K562 (cell line): ENCODE data around the gene AMZ1. TPM values are rescaled to one million over a fixed set of nuclear protein-coding genes. Genes with fewer than 3 reads are reported as not detected.

Experiments
- BHLHE40 ChIP-seq: IDR thresholded peaks from 2 replicates; pipeline ENCODE4 v1.6.1; 2011; ENCODE audit warnings: low read length, improper control_type of control experiment
- CBFB ChIP-seq: sonication (generic); formaldehyde crosslinking; IDR thresholded peaks from 2 replicates; pipeline ENCODE4 v1.4.0; 2020; ENCODE audit warnings: mild to moderate bottlenecking, missing genetic modification reagents
- CREB1 ChIP-seq, 2 experiments: sonication (generic) in 1 of 2; formaldehyde crosslinking in 1 of 2; IDR thresholded peaks; 2 replicates each; pipeline versions ENCODE4 v1.6.1 to v1.8.0; 2012 to 2022; ENCODE audit warnings: inconsistent platforms in 1 of 2, mild to moderate bottlenecking in 1 of 2, missing genetic modification reagents in 1 of 2, moderate library complexity in 1 of 2
- E2F3 ChIP-seq: fragments of 250-450 bp; sonication (Bioruptor Pico); IDR thresholded peaks from 2 replicates; pipeline ENCODE4 v1.4.0; 2020; ENCODE audit warnings: mild to moderate bottlenecking
- ETV6 ChIP-seq, 3 experiments: fragments of 150-350 bp in 1 of 3; sonication (generic) in 1 of 3; formaldehyde crosslinking in 1 of 3; IDR thresholded peaks; 2 replicates each; pipeline versions ENCODE4 v1.6.1 to v1.8.0; 2014 to 2022; ENCODE audit warnings: borderline replicate concordance in 2 of 3, low read depth in 2 of 3, antibody characterized with exemption in 1 of 3, low read length in 1 of 3, mild to moderate bottlenecking in 1 of 3, missing genetic modification reagents in 1 of 3
- HDAC1 ChIP-seq, 2 experiments: fragments of 450-650 bp; IDR thresholded peaks; 2 replicates each; pipeline ENCODE4 v1.6.1; 2016 to 2017; ENCODE audit warnings: inconsistent platforms in 1 of 2, mild to moderate bottlenecking in 1 of 2, moderate library complexity in 1 of 2
- POLR2AphosphoS5 ChIP-seq: IDR thresholded peaks from 2 replicates; pipeline ENCODE4 v1.6.1; 2011; ENCODE audit warnings: mild to moderate bottlenecking, low read depth, low read length, moderate library complexity; ENCODE audit not compliant: control insufficient read depth, insufficient read depth
- RBFOX2 ChIP-seq: fragments of 200-400 bp; formaldehyde crosslinking; IDR thresholded peaks from 2 replicates; pipeline ENCODE4 v1.6.1; 2017; ENCODE audit warnings: low read depth, mild to moderate bottlenecking, low read length, moderate library complexity
- SP2 ChIP-seq: IDR thresholded peaks from 2 replicates; pipeline ENCODE4 v1.6.1; 2011; ENCODE audit warnings: mild to moderate bottlenecking, low read depth, low read length, moderate library complexity; ENCODE audit not compliant: poor library complexity, severe bottlenecking; ENCODE audit errors: extremely low read depth
- ZBTB7A ChIP-seq: IDR thresholded peaks from 2 replicates; pipeline ENCODE4 v1.6.1; 2011; ENCODE audit warnings: low read depth, mild to moderate bottlenecking, low read length, moderate library complexity, borderline replicate concordance; ENCODE audit not compliant: control insufficient read depth
- ZNF174 ChIP-seq: fragments of 250-450 bp; sonication (Bioruptor Pico); IDR thresholded peaks from 2 replicates; pipeline ENCODE4 v1.4.0; 2020; ENCODE audit warnings: mild to moderate bottlenecking
- ZNF766 ChIP-seq: fragments of 200-800 bp; sonication (Bioruptor generic); conservative IDR thresholded peaks from 2 replicates; pipeline ENCODE4 v1.6.1; 2016; ENCODE audit warnings: missing genetic modification characterization, missing compliant biosample characterization
- polyA plus RNA-seq, 8 experiments: library from polyadenylated mRNA; depleted of rRNA in 4 of 8; stranded (reverse) in 5 of 8; unstranded in 3 of 8; fragments of >200 nt; fragmentation: Nextera tagmentation in 2 of 8; fragmentation: Illumina TruSeq in 1 of 8; extraction: Ambion mirVana in 2 of 8; extraction: Trizol in 1 of 8; gene quantifications; 2 replicates each; pipeline versions ENCODE4 v1.2.1 to v1.2.3, GENCODE V29; 2011 to 2014; ENCODE audit warnings: inconsistent platforms in 1 of 8, missing spikeins in 1 of 8
- total RNA-seq, 7 experiments: library from RNA; depleted of rRNA in 6 of 7; stranded (reverse); fragments of >200 nt in 6 of 7; fragmentation: Illumina TruSeq in 2 of 7; extraction: Trizol in 2 of 7; gene quantifications; 2 replicates each; pipeline versions ENCODE4 v1.2.1 to v1.2.3, GENCODE V29; 2011 to 2021; ENCODE audit warnings: low replicate concordance in 1 of 7
- TF ChIP-seq, protein P1 (sequence below), 2 experiments: fragments of 450-650 bp; conservative IDR thresholded peaks; 2 replicates each; pipeline ENCODE4 v1.6.1; 2017; ENCODE audit warnings: mild to moderate bottlenecking in 2 of 2, moderate library complexity in 2 of 2
- TF ChIP-seq, protein P2 (sequence below): fragments of 450-650 bp; IDR thresholded peaks from 2 replicates; pipeline ENCODE4 v1.6.1; 2016; ENCODE audit warnings: mild to moderate bottlenecking
- TF ChIP-seq, protein P3 (sequence below), 2 experiments: IDR thresholded peaks in 1 of 2; conservative IDR thresholded peaks in 1 of 2; 2 replicates each; pipeline ENCODE4 v1.6.1; 2016; ENCODE audit warnings: low read depth in 2 of 2, mild to moderate bottlenecking in 1 of 2, missing compliant biosample characterization in 1 of 2, missing genetic modification characterization in 1 of 2, moderate library complexity in 1 of 2

AMZ1 gene
- total and polyA plus RNA-seq, 9 of the 15 experiments (the other 6 are each of a cell fraction or from before 2014, with no cell fraction given) = not detected

DNA sequence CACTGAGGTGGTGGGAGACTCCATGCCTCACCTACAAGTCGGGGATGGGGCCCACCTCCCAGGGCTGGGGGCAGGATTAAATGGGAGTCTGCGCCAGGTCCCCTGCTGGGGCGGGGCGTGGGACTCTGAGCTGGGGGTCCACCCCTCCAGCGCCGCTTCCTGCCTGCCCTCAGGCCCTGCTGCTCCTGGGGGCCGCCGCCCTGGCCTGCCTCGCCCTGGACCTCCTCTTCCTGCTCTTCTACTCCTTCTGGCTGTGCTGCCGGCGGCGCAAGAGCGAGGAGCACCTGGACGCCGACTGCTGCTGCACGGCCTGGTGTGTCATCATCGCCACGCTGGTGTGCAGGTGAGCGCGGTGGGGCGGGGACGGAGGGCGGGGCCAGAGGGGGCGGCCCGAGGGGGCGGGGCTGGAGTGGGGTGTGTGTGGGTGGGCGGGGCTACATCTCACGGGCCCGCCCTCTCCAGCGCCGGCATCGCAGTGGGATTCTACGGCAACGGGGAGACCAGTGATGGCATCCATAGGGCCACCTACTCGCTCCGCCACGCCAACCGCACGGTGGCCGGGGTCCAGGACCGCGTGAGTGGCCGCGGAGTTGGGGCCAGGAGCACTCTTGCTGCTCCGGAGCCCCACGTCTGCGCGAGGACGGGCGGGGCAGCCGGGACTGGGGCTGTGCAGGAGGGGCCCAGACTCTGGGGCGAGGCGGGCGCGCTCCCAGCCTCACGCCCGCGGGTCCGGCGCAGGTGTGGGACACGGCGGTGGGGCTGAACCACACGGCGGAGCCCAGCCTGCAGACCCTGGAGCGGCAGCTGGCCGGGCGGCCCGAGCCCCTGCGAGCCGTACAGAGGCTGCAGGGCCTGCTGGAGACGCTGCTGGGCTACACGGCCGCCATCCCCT, 41.1 kb upstream of the AMZ1 start (continued):
- TF ChIP-seq ZNF766 (CRISPR knock-in tag) = no peak
- TF ChIP-seq BHLHE40 = no peak
- 0 out of 2 replicates have a peak, but pooled peaks have one; percentile 47 for TF ChIP-seq CBFB (CRISPR knock-in tag)
- TF ChIP-seq SP2 = no peak
- TF ChIP-seq ETV6 (IDR thresholded peaks at IDR 0.05; ENCODE audit: borderline replicate concordance in 1 of 2, low read depth in 2 of 2, low read length in 1 of 2) = no peak
- TF ChIP-seq ETV6 (CRISPR knock-in tag; IDR thresholded peaks at IDR 0.05; ENCODE audit: borderline replicate concordance) = no peak
- TF ChIP-seq, protein P1, sequence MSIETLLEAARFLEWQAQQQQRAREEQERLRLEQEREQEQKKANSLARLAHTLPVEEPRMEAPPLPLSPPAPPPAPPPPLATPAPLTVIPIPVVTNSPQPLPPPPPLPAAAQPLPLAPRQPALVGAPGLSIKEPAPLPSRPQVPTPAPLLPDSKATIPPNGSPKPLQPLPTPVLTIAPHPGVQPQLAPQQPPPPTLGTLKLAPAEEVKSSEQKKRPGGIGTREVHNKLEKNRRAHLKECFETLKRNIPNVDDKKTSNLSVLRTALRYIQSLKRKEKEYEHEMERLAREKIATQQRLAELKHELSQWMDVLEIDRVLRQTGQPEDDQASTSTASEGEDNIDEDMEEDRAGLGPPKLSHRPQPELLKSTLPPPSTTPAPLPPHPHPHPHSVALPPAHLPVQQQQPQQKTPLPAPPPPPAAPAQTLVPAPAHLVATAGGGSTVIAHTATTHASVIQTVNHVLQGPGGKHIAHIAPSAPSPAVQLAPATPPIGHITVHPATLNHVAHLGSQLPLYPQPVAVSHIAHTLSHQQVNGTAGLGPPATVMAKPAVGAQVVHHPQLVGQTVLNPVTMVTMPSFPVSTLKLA (conservative IDR thresholded peaks at IDR 0.05) = 0 out of 4 replicates have a peak, but pooled peaks of 1 of the 2 experiments have one; percentile 27
- 0 out of 2 replicates have a peak, but pooled peaks have one; percentile 24 for TF ChIP-seq CREB1 (IDR thresholded peaks at IDR 0.05)
- no peak for TF ChIP-seq CREB1 (CRISPR knock-in tag; IDR thresholded peaks at IDR 0.05)
- TF ChIP-seq, protein P2, sequence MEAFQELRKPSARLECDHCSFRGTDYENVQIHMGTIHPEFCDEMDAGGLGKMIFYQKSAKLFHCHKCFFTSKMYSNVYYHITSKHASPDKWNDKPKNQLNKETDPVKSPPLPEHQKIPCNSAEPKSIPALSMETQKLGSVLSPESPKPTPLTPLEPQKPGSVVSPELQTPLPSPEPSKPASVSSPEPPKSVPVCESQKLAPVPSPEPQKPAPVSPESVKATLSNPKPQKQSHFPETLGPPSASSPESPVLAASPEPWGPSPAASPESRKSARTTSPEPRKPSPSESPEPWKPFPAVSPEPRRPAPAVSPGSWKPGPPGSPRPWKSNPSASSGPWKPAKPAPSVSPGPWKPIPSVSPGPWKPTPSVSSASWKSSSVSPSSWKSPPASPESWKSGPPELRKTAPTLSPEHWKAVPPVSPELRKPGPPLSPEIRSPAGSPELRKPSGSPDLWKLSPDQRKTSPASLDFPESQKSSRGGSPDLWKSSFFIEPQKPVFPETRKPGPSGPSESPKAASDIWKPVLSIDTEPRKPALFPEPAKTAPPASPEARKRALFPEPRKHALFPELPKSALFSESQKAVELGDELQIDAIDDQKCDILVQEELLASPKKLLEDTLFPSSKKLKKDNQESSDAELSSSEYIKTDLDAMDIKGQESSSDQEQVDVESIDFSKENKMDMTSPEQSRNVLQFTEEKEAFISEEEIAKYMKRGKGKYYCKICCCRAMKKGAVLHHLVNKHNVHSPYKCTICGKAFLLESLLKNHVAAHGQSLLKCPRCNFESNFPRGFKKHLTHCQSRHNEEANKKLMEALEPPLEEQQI = no peak
- no peak for TF ChIP-seq POLR2AphosphoS5
- TF ChIP-seq, protein P3, sequence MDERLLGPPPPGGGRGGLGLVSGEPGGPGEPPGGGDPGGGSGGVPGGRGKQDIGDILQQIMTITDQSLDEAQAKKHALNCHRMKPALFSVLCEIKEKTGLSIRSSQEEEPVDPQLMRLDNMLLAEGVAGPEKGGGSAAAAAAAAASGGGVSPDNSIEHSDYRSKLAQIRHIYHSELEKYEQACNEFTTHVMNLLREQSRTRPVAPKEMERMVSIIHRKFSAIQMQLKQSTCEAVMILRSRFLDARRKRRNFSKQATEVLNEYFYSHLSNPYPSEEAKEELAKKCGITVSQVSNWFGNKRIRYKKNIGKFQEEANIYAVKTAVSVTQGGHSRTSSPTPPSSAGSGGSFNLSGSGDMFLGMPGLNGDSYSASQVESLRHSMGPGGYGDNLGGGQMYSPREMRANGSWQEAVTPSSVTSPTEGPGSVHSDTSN (CRISPR knock-in tag; IDR thresholded peaks at IDR 0.05; ENCODE audit: low read depth) = no peak
- TF ChIP-seq, protein P3 (tag; conservative IDR thresholded peaks at IDR 0.05; ENCODE audit: low read depth) = no peak
- no peak for TF ChIP-seq E2F3
- peak; percentile 72 for TF ChIP-seq RBFOX2
- 0 out of 4 replicates have a peak, but pooled peaks of 1 of the 2 experiments have one; percentile 26 for TF ChIP-seq HDAC1 (IDR thresholded peaks at IDR 0.05)
- no peak for TF ChIP-seq ZNF174 (CRISPR knock-in tag)
- TF ChIP-seq ZBTB7A = peak; percentile 26; the same call in 1 of the 2 replicates
